NCI-H524 (cell line): Measurements from ENCODE around the gene CPN1.
A peak's percentile ranks its signal among the peaks of the same experiment; 100 is the strongest.
"Not testable (repeated sequence)": the region's sequence is repeated elsewhere in the genome, so short reads cannot be mapped to it uniquely, and the experiment has no call there.

Source experiments
- DNase-seq, 2 experiments: peaks; one replicate each; lab custom pipeline; 2025; lab: John Stamatoyannopoulos, UW

The CPN1 gene

GRCh38 chr10:100081075-100082001, at the start of gene CPN1:
TSS of gene CPN1 (minus strand) at chr10:100081869. CDS start at chr10:100081625, 244 bp downstream.
- DNase-seq, result no peak

- no peak for DNase-seq
Observed at GRCh38 chr10:100130831-100131230, 49.2 kb upstream of the CPN1 start.

- DNase-seq, result no peak
Observed at GRCh38 chr10:100129424-100129823, 47.8 kb upstream of the CPN1 start.

GRCh38 chr10:100128951-100129350, 47.3 kb upstream of the CPN1 start:
- DNase-seq, result no peak

GRCh38 chr10:100125335-100125734, 43.7 kb upstream of the CPN1 start:
- not testable (repeated sequence) for DNase-seq

GRCh38 chr10:100124097-100124496, 42.4 kb upstream of the CPN1 start:
- DNase-seq, result no peak

GRCh38 chr10:100122780-100123179, 41.1 kb upstream of the CPN1 start:
- no peak for DNase-seq

GRCh38 chr10:100120550-100120949, 38.9 kb upstream of the CPN1 start:
- DNase-seq, result no peak

- DNase-seq, result no peak
Observed at GRCh38 chr10:100119726-100120125, 38.1 kb upstream of the CPN1 start.

GRCh38 chr10:100114976-100115770, 33.5 kb upstream of the CPN1 start:
- DNase-seq, result no peak

GRCh38 chr10:100114460-100114859, 32.8 kb upstream of the CPN1 start:
- no peak for DNase-seq

- peak; percentile 7 to 62 for DNase-seq
Observed at GRCh38 chr10:100109670-100110069, 28.0 kb upstream of the CPN1 start.

GRCh38 chr10:100106865-100107264, 25.2 kb upstream of the CPN1 start:
- DNase-seq, result no peak

GRCh38 chr10:100104300-100104699, 22.6 kb upstream of the CPN1 start:
- no peak for DNase-seq

- DNase-seq, result no peak
Observed at GRCh38 chr10:100103581-100103980, 21.9 kb upstream of the CPN1 start.

- DNase-seq, result peak in 1 of 2 experiments; percentile 3
Observed at GRCh38 chr10:100101192-100102076, 19.8 kb upstream of the CPN1 start.

- peak in 1 of 2 experiments; percentile 0 for DNase-seq
Observed at GRCh38 chr10:100100651-100101184, 19.0 kb upstream of the CPN1 start.

GRCh38 chr10:100089241-100089640, 7.6 kb upstream of the CPN1 start:
- no peak for DNase-seq

GRCh38 chr10:100086708-100087107, 5.0 kb upstream of the CPN1 start:
- DNase-seq, result not testable (repeated sequence)

GRCh38 chr10:100085596-100085995, 3.9 kb upstream of the CPN1 start:
- no peak for DNase-seq

- no peak for DNase-seq
Observed at GRCh38 chr10:100083623-100084022, 2.0 kb upstream of the CPN1 start.

- DNase-seq, result not testable (repeated sequence)
Observed at GRCh38 chr10:100082276-100082675, 607 bp upstream of the CPN1 start.
